Hematopoietic multipotent progenitor cell treated with erythropoietin and hydrocortisone succinate and interleukin-3 and kit ligand, for 17 days (in vitro differentiated cells): ENCODE results near the gene C3orf22.

Experiments
- DNase-seq: peaks from one replicate; pipeline ENCODE4 v3.0.0-alpha.2; 2015; ENCODE audit warnings: low spot score

C3orf22 gene

GRCh38 chr3:126556637-126557414 lies 1.9 kb downstream of the C3orf22 start:
- no peak for DNase-seq

GRCh38 chr3:126555795-126556636 lies 2.7 kb downstream of the C3orf22 start:
- DNase-seq, result no peak

- DNase-seq, result no peak
Measured at GRCh38 chr3:126554560-126555525, 3.9 kb downstream of the C3orf22 start.

- DNase-seq, result no peak
Measured at GRCh38 chr3:126553284-126554084, 5.2 kb downstream of the C3orf22 start.

GRCh38 chr3:126552688-126553283 lies 5.9 kb downstream of the C3orf22 start:
- no peak for DNase-seq

GRCh38 chr3:126551839-126552687 lies 6.7 kb downstream of the C3orf22 start:
- no peak for DNase-seq

- no peak for DNase-seq
Measured at GRCh38 chr3:126551121-126551838, 7.5 kb downstream of the C3orf22 start.

GRCh38 chr3:126550488-126551051 lies 8.2 kb downstream of the C3orf22 start:
- no peak for DNase-seq

GRCh38 chr3:126549861-126550487 lies 8.8 kb downstream of the C3orf22 start:
- DNase-seq, result no peak

- no peak for DNase-seq
Measured at GRCh38 chr3:126548556-126549466, 9.9 kb downstream of the C3orf22 start.

- DNase-seq, result no peak
Measured at GRCh38 chr3:126547721-126548120, 11.0 kb downstream of the C3orf22 start.

GRCh38 chr3:126546549-126547239 lies 12.0 kb downstream of the C3orf22 start:
- no peak for DNase-seq

GRCh38 chr3:126546013-126546412 lies 12.7 kb downstream of the C3orf22 start:
- DNase-seq, result no peak

GRCh38 chr3:126545544-126545943 lies 13.2 kb downstream of the C3orf22 start:
- DNase-seq, result no peak

GRCh38 chr3:126544596-126545281 lies 14.0 kb downstream of the C3orf22 start:
- DNase-seq, result no peak

GRCh38 chr3:126543457-126544061 lies 15.2 kb downstream of the C3orf22 start:
- no peak for DNase-seq
